ENCODE results near the gene OGT. TPM values are rescaled to one million over a fixed set of nuclear protein-coding genes. Genes with fewer than 3 reads are reported as not detected.
"Not testable (repeated sequence)": the region's sequence is repeated elsewhere in the genome, so short reads cannot be mapped to it uniquely, and the experiment has no call there.

Gene OGT
- total and polyA plus RNA-seq, 10 of the 15 experiments (the other 5 are each of a cell fraction or from before 2014, with no cell fraction given): 38.2 to 671 (median 107) TPM

- H3K9me3 ChIP-seq (replicated peaks; ENCODE audit: control insufficient read depth, insufficient read depth, low read length): no peaks in the 10 kb centered on the region
- in situ Hi-C loops (cut with MboI): no loop called here
- H3K9ac ChIP-seq (ENCODE audit: control insufficient read depth, insufficient read depth, low read length): no peak overlapping the region
- H3K4me1 ChIP-seq (ENCODE audit: control insufficient read depth, insufficient read depth, low read length): no peaks in the 10 kb centered on the region
- ChIA-PET POLR2A (interaction anchor here (0.5 kb wide), 1 partner anchor 13 kb away, joined by 6 read pairs; no protein-coding TSS in a partner anchor), CTCF (interaction anchor here (4.3 kb wide), 1 partner anchor 86 kb away, joined by 25 read pairs; no protein-coding TSS in a partner anchor), SMC1A (ENCODE audit: uncharacterized antibody, unreplicated experiment) (interaction anchor here (1.3 to 1.8 kb wide), 2 partner anchors 23 to 85 kb away, joined by 4 read pairs; no protein-coding TSS in a partner anchor), RAD21 (ENCODE audit: unreplicated experiment) (interaction anchor here (0.7 to 1.7 kb wide), 2 partner anchors 53 to 85 kb away, joined by 3 to 4 read pairs; partner anchors contain the start of gene CXCR3)
- H3K27ac ChIP-seq (ENCODE audit: control insufficient read depth, insufficient read depth): no peak overlapping the region
- intact Hi-C loops (cut with micrococcal nuclease; ENCODE audit: unreplicated experiment): no loop called here
- H3K27me3 ChIP-seq (replicated peaks in 1 of 2; ENCODE audit: control insufficient read depth in 2 of 2, insufficient read depth in 2 of 2, low read length in 1 of 2): no peaks in the 10 kb centered on the region
- H2AFZ ChIP-seq (ENCODE audit: control insufficient read depth, low read depth, low read length): no peak overlapping the region
- H3K4me2 ChIP-seq (ENCODE audit: control insufficient read depth, insufficient read depth): no peak overlapping the region
- no peak for ATAC-seq
- no peaks in the 10 kb centered on the region for H4K20me1 ChIP-seq (ENCODE audit: control insufficient read depth, insufficient read depth)
- no TSS peak for BruUV-seq (replicated peaks)
- H3K36me3 ChIP-seq (ENCODE audit: control insufficient read depth in 2 of 2, insufficient read depth in 2 of 2, low read length in 1 of 2): peaks cover 2 to 15% of the 10 kb centered on the region in 2 experiments
- TF ChIP-seq IRF5 (IDR thresholded peaks at IDR 0.05; ENCODE audit: borderline replicate concordance): no peak
- no peak for TF ChIP-seq NBN (IDR thresholded peaks at IDR 0.05)
- TF ChIP-seq TCF3 (IDR thresholded peaks at IDR 0.05; ENCODE audit: borderline replicate concordance, insufficient read depth, low read depth, low read length): no peak
- no peak for TF ChIP-seq USF2 (IDR thresholded peaks at IDR 0.05; ENCODE audit: borderline replicate concordance, low read depth, low read length)
- TF ChIP-seq BHLHE40 (IDR thresholded peaks at IDR 0.05; ENCODE audit: borderline replicate concordance in 1 of 2, low read depth in 2 of 2, low read length in 1 of 2): no peak
- no peak for FAIRE-seq
- no peak overlapping the region for H3K4me3 ChIP-seq
- DNase-seq (ENCODE audit: low read depth, low spot score): no peak
- whole genome bisulfite sequencing (ENCODE audit: insufficient coverage, insufficient replicate concordance, low lambda C conversion rate, missing lambda C conversion rate): 56% methylated on average over 9 of the region's 9 CpGs
- no peaks in the 10 kb centered on the region for H3K79me2 ChIP-seq (ENCODE audit: control insufficient read depth, insufficient read depth, low read length)
Observed at GRCh38 chrX:71565474-71566041, 32.7 kb downstream of the OGT start.

- intact Hi-C loops (cut with micrococcal nuclease; ENCODE audit: unreplicated experiment); H3K4me2 ChIP-seq (ENCODE audit: control insufficient read depth, insufficient read depth); H2AFZ ChIP-seq (ENCODE audit: control insufficient read depth, low read depth, low read length); RAD21 ChIA-PET (ENCODE audit: unreplicated experiment); ATAC-seq; BruUV-seq (replicated peaks); SMC1A ChIA-PET (ENCODE audit: uncharacterized antibody, unreplicated experiment); H3K27ac ChIP-seq (ENCODE audit: control insufficient read depth, insufficient read depth); DNase-seq (ENCODE audit: low read depth, low spot score); H3K4me3 ChIP-seq; in situ Hi-C loops (cut with MboI); FAIRE-seq; H3K79me2 ChIP-seq (ENCODE audit: control insufficient read depth, insufficient read depth, low read length); CTCF ChIA-PET; H3K9me3 ChIP-seq (replicated peaks; ENCODE audit: control insufficient read depth, insufficient read depth, low read length); H3K9ac ChIP-seq (ENCODE audit: control insufficient read depth, insufficient read depth, low read length); H3K27me3 ChIP-seq (replicated peaks in 1 of 2; ENCODE audit: control insufficient read depth in 2 of 2, insufficient read depth in 2 of 2, low read length in 1 of 2); H4K20me1 ChIP-seq (ENCODE audit: control insufficient read depth, insufficient read depth); H3K4me1 ChIP-seq (ENCODE audit: control insufficient read depth, insufficient read depth, low read length): not testable (repeated sequence)
- WGBS (ENCODE audit: insufficient coverage, insufficient replicate concordance, low lambda C conversion rate, missing lambda C conversion rate): 84% methylated on average over 8 of the region's 8 CpGs
- POLR2A ChIA-PET: interaction anchor here (0.7 kb wide), 1 partner anchor 104 kb away, joined by 3 read pairs; no protein-coding TSS in a partner anchor
- peaks cover 5 to 11% of the 10 kb centered on the region in 2 experiments; a peak in 3 of 4 replicates for H3K36me3 ChIP-seq (ENCODE audit: control insufficient read depth in 2 of 2, insufficient read depth in 2 of 2, low read length in 1 of 2)
Observed at GRCh38 chrX:71571390-71571789, 38.5 kb downstream of the OGT start.

Data from GM12878 (cell line).